ENCODE measurements around the gene TMEM220.
A peak's percentile ranks its signal among the peaks of the same experiment; 100 is the strongest.

The TMEM220 gene

DNA sequence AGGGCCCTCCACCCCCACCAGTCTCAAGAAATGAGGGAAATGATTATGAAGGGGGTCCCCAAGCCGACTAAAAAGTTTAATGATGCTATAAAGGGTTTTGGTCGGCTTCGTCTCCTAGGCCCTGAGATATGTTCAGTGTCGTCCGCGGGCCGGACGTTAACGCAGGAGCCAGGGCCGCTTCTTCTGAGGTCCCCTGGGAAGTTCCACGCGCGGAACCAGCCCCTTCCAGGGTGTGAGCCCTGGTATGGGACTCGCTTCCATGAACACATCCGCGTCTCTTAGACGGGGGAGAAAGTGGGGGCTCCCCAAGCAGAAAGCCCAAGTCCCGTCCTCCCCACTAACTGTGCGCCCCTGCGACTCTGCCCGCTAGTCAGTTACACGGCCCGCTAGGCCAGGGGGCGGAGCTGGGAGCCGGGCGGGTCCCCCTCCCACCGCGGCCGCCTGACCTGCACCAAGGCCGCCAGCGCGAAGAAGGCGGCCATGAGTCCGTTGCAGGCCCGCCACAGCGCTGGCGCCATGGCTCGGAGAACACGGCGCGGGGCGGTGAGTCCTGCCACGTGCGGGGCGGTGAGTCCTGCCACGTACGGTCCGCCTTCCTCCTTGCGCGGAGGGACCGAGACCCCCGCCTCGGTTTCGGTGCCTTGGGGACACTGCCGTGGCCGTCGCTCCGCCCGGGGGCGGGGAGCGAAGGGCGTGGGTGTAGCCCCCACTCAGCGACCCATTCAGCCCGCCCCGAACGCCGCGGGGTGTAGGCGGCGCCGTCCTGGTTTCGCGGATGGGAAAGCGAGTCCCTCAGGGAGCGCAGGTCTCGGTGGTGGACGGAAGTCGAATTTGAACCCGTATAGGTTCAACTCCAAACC is at the start of gene TMEM220:
Gene TMEM220, minus strand, starts transcription at position 690 of the 860 bp plus-strand sequence. Its CDS starts 172 bp downstream, at position 518.
- DNase-seq (ENCODE audit: low read depth): peak; percentile 48

DNA sequence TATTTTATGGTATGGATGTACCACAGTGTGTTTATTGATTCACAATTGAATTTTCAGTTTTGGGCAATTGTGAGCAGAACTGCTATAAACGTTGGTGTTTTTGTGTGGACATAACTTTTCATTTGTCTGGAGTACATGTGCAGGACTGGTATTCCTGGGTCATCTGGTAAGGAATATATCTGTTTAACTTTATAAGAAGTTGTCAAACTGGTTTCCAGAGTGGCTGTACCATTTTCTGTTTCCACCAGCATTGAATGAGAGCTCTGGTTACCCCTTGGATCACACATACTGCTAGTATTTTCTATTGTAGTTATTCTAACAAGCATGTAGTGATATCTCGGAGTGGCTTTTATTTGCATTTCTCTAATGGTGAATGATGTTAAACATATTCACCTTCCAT is 49.8 kb upstream of the TMEM220 start:
- no peak for DNase-seq (ENCODE audit: low read depth)

DNA sequence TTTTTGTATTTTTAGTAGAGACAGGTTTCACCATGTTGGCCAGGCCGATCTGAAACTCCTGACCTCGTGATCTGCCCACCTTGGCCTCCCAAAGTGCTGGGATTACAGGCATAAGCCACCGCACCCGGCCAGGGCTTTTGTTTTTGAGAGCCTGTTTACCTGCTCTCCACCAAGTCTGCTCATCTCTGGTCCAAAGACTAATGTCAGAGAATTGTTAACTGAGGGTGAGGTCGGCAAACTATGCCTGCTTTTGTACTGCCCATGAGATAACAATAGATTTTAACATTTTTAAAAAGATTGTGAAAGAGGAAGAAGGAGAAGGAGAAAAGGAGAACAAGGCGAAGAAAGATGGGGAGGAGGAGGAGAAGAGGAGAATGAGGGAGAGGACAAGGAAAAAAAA is 48.1 kb upstream of the TMEM220 start:
- DNase-seq (ENCODE audit: low read depth): no peak

DNA sequence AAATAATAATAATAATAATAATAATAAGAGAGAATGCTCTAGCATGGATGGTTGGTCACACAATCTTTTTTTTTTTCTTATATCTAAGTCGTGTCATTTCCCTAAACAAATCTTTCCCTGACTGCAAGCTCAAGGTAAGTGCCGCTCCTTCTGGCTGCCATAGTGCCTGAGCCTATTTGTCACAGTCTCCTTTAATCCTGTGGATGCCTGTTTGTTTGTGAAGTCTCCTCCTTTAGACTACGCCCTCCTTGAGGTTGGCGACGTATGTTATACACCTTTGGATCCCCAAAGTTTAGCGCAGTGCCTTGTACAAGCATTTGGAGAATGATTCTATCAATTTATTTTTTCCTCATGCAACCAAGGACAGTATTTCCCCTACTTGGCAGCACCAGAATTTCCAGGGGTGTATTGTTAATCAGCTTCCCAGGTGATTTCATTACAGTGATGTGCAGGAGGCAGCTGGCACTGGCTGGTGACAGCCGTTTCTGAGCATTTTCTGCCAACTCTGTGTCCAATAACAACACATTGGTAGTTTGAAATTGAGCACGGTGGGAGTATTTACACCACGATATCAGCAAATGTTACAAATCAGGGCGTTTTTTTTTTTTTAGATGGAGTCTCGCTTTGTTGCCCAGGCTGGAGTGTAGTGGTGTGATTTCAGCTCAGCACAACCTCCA is 47.4 kb upstream of the TMEM220 start:
- no peak for DNase-seq (ENCODE audit: low read depth)

GRCh38 chr17:10776381-10776780 is 46.6 kb upstream of the TMEM220 start:
- DNase-seq (ENCODE audit: low read depth): no peak

- no peak for DNase-seq (ENCODE audit: low read depth)
Measured at GRCh38 chr17:10775740-10776356, 46.0 kb upstream of the TMEM220 start.

GRCh38 chr17:10775058-10775457 is 45.2 kb upstream of the TMEM220 start:
- DNase-seq (ENCODE audit: low read depth): no peak

GRCh38 chr17:10773391-10773790 is 43.6 kb upstream of the TMEM220 start:
- no peak for DNase-seq (ENCODE audit: low read depth)

DNA sequence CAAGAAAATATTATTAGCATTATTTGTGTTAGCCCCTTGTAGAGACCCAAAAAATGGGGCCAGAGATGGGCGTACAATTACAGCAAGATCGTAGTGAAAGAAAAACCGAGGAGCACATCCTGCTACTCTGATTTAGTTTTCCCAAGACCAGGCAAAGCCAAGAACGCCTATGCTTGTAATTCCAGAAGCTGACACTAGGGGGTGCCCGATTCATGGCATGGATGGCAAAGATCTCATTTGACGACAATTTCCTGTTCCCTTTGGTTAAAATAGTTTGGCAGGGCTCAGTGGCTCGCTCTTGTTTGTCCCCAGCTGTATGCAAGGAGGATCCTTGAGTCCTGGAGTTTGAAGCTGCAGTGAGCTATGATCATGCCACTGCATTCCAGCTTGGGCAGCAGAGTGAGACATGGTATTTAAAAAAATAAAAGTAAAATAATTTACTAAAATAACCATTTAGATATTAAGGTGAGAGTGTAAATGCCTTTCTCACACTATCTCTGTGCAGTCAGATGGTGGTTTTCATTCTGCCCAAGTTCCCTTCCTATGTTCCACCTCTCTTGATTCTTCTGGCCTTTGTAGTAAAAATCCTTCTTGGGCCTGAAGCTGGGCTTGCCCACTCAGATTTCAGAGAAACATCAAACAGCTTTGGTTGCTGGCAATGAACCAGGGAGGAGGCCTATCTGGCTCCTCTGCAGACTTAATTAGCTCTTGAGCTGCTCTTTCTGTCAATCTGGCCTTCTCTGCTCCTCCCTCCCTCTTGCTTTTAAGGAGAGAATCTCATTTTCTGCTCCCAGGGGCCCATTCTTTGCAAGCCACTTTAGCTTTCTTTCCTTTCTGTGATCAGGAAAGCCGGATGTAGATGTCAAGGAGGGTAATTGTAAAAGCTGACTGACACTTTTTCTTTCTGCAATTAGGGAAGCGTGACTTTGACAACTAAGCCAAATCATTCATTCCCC is 42.9 kb upstream of the TMEM220 start:
- no peak for DNase-seq (ENCODE audit: low read depth)

DNA sequence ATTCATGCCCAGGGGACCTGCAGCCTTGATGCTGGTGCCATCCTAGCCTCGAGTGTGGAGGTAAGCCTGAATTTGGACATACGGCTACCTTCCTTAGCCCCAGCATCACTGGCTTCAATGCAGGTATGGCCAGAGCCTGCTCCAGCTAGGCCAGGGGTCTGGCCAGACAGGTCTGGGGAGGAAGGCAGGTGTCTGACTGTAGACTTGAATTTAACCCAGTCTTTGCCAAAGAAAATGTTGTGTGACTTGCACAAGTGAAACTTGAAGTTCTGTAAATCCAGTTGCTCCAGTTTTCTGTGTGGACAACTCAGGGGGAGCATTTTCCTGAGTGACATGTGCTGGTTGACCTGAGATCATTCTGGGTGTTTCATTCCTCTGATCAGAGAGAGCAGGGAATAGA is 41.3 kb upstream of the TMEM220 start:
- no peak for DNase-seq (ENCODE audit: low read depth)

- no peak for DNase-seq (ENCODE audit: low read depth)
Measured at GRCh38 chr17:10769840-10770239, 40.0 kb upstream of the TMEM220 start.

GRCh38 chr17:10768750-10769251 is 39.0 kb upstream of the TMEM220 start:
- DNase-seq (ENCODE audit: low read depth): no peak

GRCh38 chr17:10767232-10767631 is 37.4 kb upstream of the TMEM220 start:
- DNase-seq (ENCODE audit: low read depth): no peak

- DNase-seq (ENCODE audit: low read depth): no peak
Measured at GRCh38 chr17:10762037-10762436, 32.2 kb upstream of the TMEM220 start.

- DNase-seq (ENCODE audit: low read depth): no peak
Measured at GRCh38 chr17:10761281-10761680, 31.5 kb upstream of the TMEM220 start.

GRCh38 chr17:10758062-10758461 is 28.2 kb upstream of the TMEM220 start:
- DNase-seq (ENCODE audit: low read depth): no peak

GRCh38 chr17:10757647-10758046 is 27.8 kb upstream of the TMEM220 start:
- DNase-seq (ENCODE audit: low read depth): no peak

- no peak for DNase-seq (ENCODE audit: low read depth)
Measured at GRCh38 chr17:10757067-10757466, 27.2 kb upstream of the TMEM220 start.

DNA sequence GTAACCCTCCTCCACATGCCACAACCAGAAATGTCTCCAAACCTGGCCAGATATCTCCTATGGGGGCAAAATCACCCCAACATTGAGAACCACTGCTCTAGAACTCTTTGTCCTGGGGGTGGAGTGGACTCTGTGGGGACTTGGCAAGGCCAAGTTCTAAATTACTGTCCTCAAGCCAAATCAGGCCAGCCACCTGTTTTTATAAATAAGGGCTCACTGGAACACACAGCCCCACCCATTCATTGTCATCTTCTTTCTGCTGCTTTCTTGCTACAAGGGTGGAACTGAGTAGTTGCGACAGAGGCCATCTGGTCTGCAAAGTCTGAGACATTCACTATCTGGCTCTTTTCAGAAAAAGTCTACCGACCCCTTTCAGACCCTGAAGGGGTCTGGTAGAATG is 26.8 kb upstream of the TMEM220 start:
- no peak for DNase-seq (ENCODE audit: low read depth)

DNA sequence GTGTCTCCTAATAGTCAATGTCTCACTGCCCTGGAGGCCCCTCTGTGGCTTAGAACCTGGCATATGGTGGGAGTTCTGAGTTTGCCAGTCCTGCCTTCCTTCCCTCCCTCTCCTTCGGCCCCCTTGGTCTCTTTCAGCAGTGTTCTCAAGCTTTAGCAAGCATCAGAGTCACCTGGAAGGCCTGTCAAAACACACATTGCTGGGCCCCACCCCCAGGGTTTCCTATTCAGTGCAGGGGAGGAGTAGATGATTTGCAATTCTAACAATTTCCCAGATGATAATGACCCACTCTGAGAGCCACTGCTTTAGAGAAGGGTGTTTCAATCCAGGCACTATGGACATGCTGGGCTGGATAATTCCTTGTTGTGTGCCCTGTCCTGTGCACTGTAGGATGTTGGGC is 26.4 kb upstream of the TMEM220 start:
- no peak for DNase-seq (ENCODE audit: low read depth)

- DNase-seq (ENCODE audit: low read depth): no peak
Measured at GRCh38 chr17:10755592-10756127, 25.8 kb upstream of the TMEM220 start.
